ENCODE measurements around the gene MYRIP.
"Not testable (repeated sequence)": the region's sequence is repeated elsewhere in the genome, so short reads cannot be mapped to it uniquely, and the experiment has no call there.

Gene MYRIP

GRCh38 chr3:40258555-40258954 lies 449.1 kb downstream of the MYRIP start:
- CTCF ChIA-PET = no interaction called here
- DNase-seq = no peak
- Mint-ChIP-seq H3K36me3 (no peaks in the 10 kb centered on the region), H3K4me1 (no peaks in the 10 kb centered on the region), H3K9me3 (no peaks in the 10 kb centered on the region), H3K27ac (no peak overlapping the region), H3K4me3 (no peak overlapping the region), H3K27me3 (no peaks in the 10 kb centered on the region)

- Mint-ChIP-seq H3K36me3 (no peaks in the 10 kb centered on the region), H3K27ac (no peak overlapping the region), H3K27me3 (no peaks in the 10 kb centered on the region), H3K9me3 (no peaks in the 10 kb centered on the region), H3K4me1 (no peaks in the 10 kb centered on the region), H3K4me3 (no peak overlapping the region)
- CTCF ChIA-PET = interaction anchor here (1.3 kb wide), 1 partner anchor 22 kb away, joined by 3 read pairs; no protein-coding TSS in a partner anchor
- DNase-seq = no peak
Measured at GRCh38 chr3:40262331-40262730, 452.9 kb downstream of the MYRIP start.

DNA sequence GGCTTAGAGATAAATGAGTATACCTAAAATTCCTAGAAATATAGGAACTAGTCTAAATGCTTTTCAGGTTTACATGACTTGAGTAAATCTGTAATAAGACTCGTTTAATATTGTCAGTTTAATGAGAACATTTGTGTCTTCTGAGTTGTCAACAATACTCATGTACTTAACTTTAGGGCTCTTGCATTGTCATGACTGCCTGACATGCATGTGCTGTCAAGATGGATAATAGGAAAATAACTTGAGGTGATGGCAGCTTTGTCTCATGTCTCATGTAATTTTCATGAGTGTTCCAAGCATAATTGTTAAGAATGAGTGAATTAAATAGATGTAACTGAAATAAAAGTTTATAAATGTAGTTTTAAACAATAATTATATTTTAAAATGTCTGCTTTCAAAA lies 455.0 kb downstream of the MYRIP start:
- Mint-ChIP-seq H3K9me3 (no peaks in the 10 kb centered on the region), H3K27me3 (no peaks in the 10 kb centered on the region), H3K4me1 (no peaks in the 10 kb centered on the region), H3K27ac (no peak overlapping the region), H3K4me3 (no peak overlapping the region), H3K36me3 (no peaks in the 10 kb centered on the region)
- CTCF ChIA-PET = no interaction called here
- no peak for DNase-seq

DNA sequence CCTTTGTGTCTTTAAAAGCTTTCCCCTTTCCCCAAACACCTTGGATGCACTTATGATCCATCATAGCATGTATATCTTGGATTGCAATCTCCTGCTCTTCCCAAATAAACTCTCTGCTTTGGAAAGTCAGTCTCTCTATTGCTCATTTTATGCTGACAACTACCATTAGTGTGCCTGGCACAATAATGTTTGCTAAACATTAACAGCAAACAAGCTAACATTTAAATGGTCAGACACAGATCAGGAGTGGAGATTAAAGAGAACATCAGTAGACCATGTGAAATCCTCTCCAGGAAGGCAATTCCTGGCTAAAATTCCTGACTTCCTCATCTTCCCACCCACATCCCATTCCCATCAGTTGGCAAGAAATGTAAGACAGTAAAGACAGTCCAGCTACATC lies 455.8 kb downstream of the MYRIP start:
- no peak for DNase-seq
- Mint-ChIP-seq H3K36me3 (no peaks in the 10 kb centered on the region), H3K4me3 (no peak overlapping the region), H3K27ac (no peak overlapping the region), H3K27me3 (no peaks in the 10 kb centered on the region), H3K9me3 (peaks cover 1% of the 10 kb centered on the region), H3K4me1 (no peaks in the 10 kb centered on the region)
- CTCF ChIA-PET = no interaction called here

GRCh38 chr3:40267937-40268724 lies 458.7 kb downstream of the MYRIP start:
- Mint-ChIP-seq H3K4me3 (no peak overlapping the region), H3K27me3 (no peaks in the 10 kb centered on the region), H3K9me3 (peaks cover 4% of the 10 kb centered on the region), H3K27ac (no peak overlapping the region), H3K4me1 (no peaks in the 10 kb centered on the region), H3K36me3 (no peaks in the 10 kb centered on the region)
- CTCF ChIA-PET = no interaction called here
- DNase-seq = no peak

GRCh38 chr3:40268802-40269524 lies 459.6 kb downstream of the MYRIP start:
- no peak overlapping the region for H3K27ac Mint-ChIP-seq
- no peaks in the 10 kb centered on the region for H3K4me1 Mint-ChIP-seq
- no peaks in the 10 kb centered on the region for H3K36me3 Mint-ChIP-seq
- no peak for DNase-seq
- H3K27me3 Mint-ChIP-seq = no peaks in the 10 kb centered on the region
- no peak overlapping the region for H3K4me3 Mint-ChIP-seq
- CTCF ChIA-PET = no interaction called here
- peaks cover 4% of the 10 kb centered on the region for H3K9me3 Mint-ChIP-seq

DNA sequence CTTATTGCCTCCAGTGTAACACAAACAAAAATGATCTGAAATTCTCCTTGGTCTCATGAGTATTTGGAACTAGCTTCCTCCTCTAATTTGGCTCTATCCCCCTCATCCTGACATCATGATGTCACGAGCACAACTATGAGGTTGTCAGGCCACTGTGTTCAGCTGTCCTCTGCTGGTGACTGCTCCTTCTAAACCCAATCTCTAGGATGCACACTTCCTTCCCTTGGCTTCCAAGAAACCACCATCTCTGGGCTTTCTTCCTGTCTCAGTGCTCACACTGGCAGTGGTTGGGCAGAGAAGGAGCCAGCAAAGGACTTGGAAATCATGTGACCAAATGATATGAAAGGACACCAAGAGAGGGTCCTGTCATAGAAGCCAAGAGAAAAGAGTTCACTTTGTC lies 469.4 kb downstream of the MYRIP start:
- CTCF ChIA-PET = no interaction called here
- no peaks in the 10 kb centered on the region for H3K4me1 Mint-ChIP-seq
- H3K27ac Mint-ChIP-seq = no peak overlapping the region
- no peaks in the 10 kb centered on the region for H3K9me3 Mint-ChIP-seq
- no peak for DNase-seq
- no peak overlapping the region for H3K4me3 Mint-ChIP-seq
- no peaks in the 10 kb centered on the region for H3K27me3 Mint-ChIP-seq
- no peaks in the 10 kb centered on the region for H3K36me3 Mint-ChIP-seq

DNA sequence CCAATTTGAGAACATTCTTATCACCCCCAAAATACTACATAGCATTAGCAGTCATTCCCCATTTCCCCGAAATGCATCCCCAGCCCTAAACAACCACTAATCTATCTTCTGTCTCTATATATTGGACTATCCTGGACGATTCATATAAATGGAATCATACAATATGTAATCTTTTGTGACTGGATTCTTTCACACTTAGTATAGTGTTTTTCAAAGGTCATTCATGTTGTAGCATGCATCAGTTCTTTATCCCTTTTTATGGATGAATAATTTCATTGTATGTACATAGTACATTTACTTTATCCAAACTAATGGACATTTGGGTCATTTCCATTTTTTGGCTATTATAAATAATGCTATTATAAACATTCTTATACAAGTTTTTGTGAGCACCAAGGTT lies 472.6 kb downstream of the MYRIP start:
- Mint-ChIP-seq H3K27ac (no peak overlapping the region), H3K36me3 (no peaks in the 10 kb centered on the region), H3K27me3 (no peaks in the 10 kb centered on the region), H3K4me1 (no peaks in the 10 kb centered on the region), H3K4me3 (no peak overlapping the region), H3K9me3 (no peaks in the 10 kb centered on the region)
- DNase-seq = no peak
- CTCF ChIA-PET = no interaction called here

GRCh38 chr3:40283057-40283456 lies 473.6 kb downstream of the MYRIP start:
- H3K9me3 Mint-ChIP-seq, CTCF ChIA-PET, H3K27ac Mint-ChIP-seq, DNase-seq, H3K27me3 Mint-ChIP-seq, H3K4me3 Mint-ChIP-seq, H3K4me1 Mint-ChIP-seq, H3K36me3 Mint-ChIP-seq: not testable (repeated sequence)

DNA sequence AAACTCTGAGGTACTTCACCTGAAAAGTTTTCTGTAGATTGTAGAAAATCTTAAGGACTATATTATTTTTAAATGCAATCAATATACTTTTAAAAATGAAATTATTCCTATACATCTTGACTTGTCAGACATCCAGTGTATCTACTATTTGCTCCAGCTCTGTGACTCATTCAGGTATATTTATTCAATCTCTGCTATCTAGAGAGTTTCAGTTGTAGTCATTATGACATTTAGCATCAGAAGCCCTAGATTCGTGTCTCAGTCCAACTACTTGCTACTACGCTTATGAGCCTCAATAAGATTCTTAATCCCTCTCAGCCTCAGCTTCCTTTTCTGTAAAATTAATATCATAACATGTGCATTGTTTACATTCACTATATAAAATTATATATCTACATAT lies 477.8 kb downstream of the MYRIP start:
- DNase-seq = no peak
- Mint-ChIP-seq H3K27me3 (no peaks in the 10 kb centered on the region), H3K4me3 (no peak overlapping the region), H3K4me1 (no peaks in the 10 kb centered on the region), H3K27ac (no peak overlapping the region), H3K9me3 (peaks cover 5% of the 10 kb centered on the region), H3K36me3 (no peaks in the 10 kb centered on the region)
- CTCF ChIA-PET = no interaction called here

- CTCF ChIA-PET = no interaction called here
- no peaks in the 10 kb centered on the region for H3K27me3 Mint-ChIP-seq
- no peaks in the 10 kb centered on the region for H3K4me1 Mint-ChIP-seq
- no peaks in the 10 kb centered on the region for H3K36me3 Mint-ChIP-seq
- DNase-seq = no peak
- no peak overlapping the region for H3K27ac Mint-ChIP-seq
- H3K9me3 Mint-ChIP-seq = peaks cover 5% of the 10 kb centered on the region
- no peak overlapping the region for H3K4me3 Mint-ChIP-seq
Measured at GRCh38 chr3:40290396-40290795, 481.0 kb downstream of the MYRIP start.

DNA sequence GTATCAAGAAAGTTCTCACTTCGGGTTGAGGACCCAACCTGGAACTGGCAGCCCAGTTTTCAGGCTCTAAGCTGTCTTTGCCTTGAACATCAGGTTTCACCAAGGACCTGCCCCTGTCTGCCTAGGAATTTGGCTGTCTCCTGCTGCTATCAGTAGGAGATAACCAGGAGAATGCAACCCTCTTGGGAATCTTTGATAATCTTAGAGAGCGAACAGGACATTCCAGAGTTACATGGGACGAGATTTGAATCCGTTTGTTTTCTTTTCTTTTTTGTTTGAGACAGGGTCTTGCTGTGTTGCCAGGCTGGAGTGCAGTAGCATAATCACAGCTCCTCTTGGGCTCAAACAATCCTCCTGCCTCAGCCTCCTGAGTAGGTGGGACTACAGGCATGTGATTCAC lies 482.1 kb downstream of the MYRIP start:
- DNase-seq = no peak
- Mint-ChIP-seq H3K4me1 (no peaks in the 10 kb centered on the region), H3K36me3 (no peaks in the 10 kb centered on the region), H3K27me3 (no peaks in the 10 kb centered on the region), H3K4me3 (no peak overlapping the region), H3K27ac (no peak overlapping the region), H3K9me3 (peaks cover 5% of the 10 kb centered on the region)
- CTCF ChIA-PET = no interaction called here

DNA sequence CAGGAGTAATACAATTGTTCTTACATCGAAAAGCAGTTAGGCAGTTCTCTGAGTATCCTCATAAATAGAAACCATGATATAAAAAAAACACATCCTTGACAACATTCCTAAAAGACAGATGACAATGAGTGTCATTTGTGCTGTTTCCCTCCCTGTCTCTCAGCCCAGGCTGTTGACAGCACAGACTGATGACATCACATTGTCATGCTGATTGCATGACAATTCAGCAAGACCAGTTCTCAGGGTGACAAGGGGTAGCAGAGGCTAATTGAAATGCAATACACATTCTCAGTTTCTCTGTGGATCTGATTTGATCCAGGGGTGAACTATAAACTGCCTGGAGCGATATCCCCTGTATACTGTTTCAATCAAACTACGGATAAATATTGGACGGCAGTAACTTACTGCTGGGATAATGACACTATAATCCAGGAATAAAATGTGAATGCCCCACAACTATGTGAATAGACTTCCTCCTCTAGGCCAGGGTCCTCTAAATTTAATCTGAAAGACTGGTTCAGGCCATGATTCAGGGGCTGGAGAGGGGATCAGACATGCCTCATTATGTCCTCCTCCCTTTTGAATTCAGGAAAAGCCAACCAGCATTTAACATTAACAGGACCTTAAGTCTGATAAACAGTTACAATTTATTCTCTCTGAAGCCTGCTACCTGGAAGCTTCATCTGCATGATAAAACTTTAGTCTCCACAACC lies 483.4 kb downstream of the MYRIP start:
- DNase-seq = no peak
- no peak overlapping the region for H3K4me3 Mint-ChIP-seq
- peaks cover 5% of the 10 kb centered on the region for H3K9me3 Mint-ChIP-seq
- no peaks in the 10 kb centered on the region for H3K27me3 Mint-ChIP-seq
- no peaks in the 10 kb centered on the region for H3K4me1 Mint-ChIP-seq
- no peaks in the 10 kb centered on the region for H3K36me3 Mint-ChIP-seq
- H3K27ac Mint-ChIP-seq = no peak overlapping the region
- CTCF ChIA-PET = no interaction called here

DNA sequence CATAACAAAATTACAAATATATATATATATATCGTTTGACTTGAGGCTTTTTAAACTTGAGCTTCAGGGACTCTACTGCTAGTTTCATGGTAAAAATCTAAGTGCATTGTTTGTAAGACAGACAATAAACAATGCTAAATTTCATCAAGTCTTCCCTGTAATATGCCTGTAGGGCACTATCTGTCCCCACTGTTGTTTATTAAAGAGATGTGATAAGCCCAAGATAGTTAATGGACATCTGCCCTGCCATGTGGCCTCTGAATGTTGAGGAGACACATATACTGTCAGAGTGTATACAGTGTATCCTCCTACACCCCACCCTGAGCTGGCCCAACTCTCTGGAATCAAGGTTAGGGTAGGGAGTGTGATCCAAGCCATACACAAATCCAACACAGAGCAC lies 485.0 kb downstream of the MYRIP start:
- H3K27me3 Mint-ChIP-seq = no peaks in the 10 kb centered on the region
- H3K27ac Mint-ChIP-seq = no peak overlapping the region
- H3K9me3 Mint-ChIP-seq = peaks cover 5% of the 10 kb centered on the region
- no peaks in the 10 kb centered on the region for H3K36me3 Mint-ChIP-seq
- CTCF ChIA-PET = interaction anchor here (1.2 to 1.6 kb wide), 2 partner anchors 13 to 14 kb away, joined by 3 read pairs; no protein-coding TSS in a partner anchor
- no peaks in the 10 kb centered on the region for H3K4me1 Mint-ChIP-seq
- DNase-seq = no peak
- no peak overlapping the region for H3K4me3 Mint-ChIP-seq

- Mint-ChIP-seq H3K27me3 (no peaks in the 10 kb centered on the region), H3K9me3 (no peaks in the 10 kb centered on the region), H3K27ac (no peak overlapping the region), H3K36me3 (no peaks in the 10 kb centered on the region), H3K4me1 (no peaks in the 10 kb centered on the region), H3K4me3 (no peak overlapping the region)
- no peak for DNase-seq
- CTCF ChIA-PET = no interaction called here
Measured at GRCh38 chr3:40298075-40298474, 488.7 kb downstream of the MYRIP start.

Data from activated naive CD4-positive, alpha-beta T cell treated with anti-CD3 and anti-CD28 coated beads, Interleukin-2, amount 10 ng/mL, durations not matched to agents 7 days and 5 days (primary cell).